GM12878 (cell line): ENCODE measurements around the gene SLC1A2. TPM values are rescaled to one million over a fixed set of nuclear protein-coding genes. Genes with fewer than 3 reads are reported as not detected.

Experiments used
- ATAC-seq: fragments of 200-7000 bp; cut with Tn5 transposase; 3 replicates; pipeline ENCODE4 v1.9.1; 2020; ENCODE audit warnings: mild to moderate bottlenecking, moderate library complexity
- BruUV-seq: library from RNA; stranded (reverse); fragments of 400-500 nt; replicated peaks from 2 replicates; lab custom pipeline; 2021; lab: Mats Ljungman, UMichigan
- CTCF ChIA-PET: fragments of 300-600 bp; sonication (Branson Sonifier 250); formaldehyde crosslinking; extraction: SDS; loops from one replicate; lab custom pipeline; 2021; ENCODE audit warnings: inconsistent platforms; lab: Yijun Ruan, JAX
- POLR2A ChIA-PET: fragments of 350-600 bp; formaldehyde crosslinking; extraction: SDS; loops from one replicate; lab custom pipeline; 2021; ENCODE audit warnings: inconsistent platforms; lab: Charles Lee
- RAD21 ChIA-PET: fragments of 300-600 bp; sonication (Branson Sonifier 250); formaldehyde crosslinking; loops from one replicate; lab custom pipeline; 2023; ENCODE audit warnings: antibody characterized with exemption; ENCODE audit not compliant: unreplicated experiment; lab: Charles Lee
- SMC1A ChIA-PET: fragments of 300-600 bp; sonication (Branson Sonifier 250); formaldehyde crosslinking; loops from one replicate; lab custom pipeline; 2023; ENCODE audit not compliant: unreplicated experiment, uncharacterized antibody; lab: Charles Lee
- DNase-seq: peaks from one replicate; pipeline ENCODE4 v3.0.0-alpha.2; 2011; ENCODE audit warnings: low read depth, low spot score
- FAIRE-seq: peaks from 3 replicates; lab custom pipeline; 2011; peaks lifted over from hg19 to GRCh38; lab: Jason Lieb, UNC
- H2AFZ ChIP-seq: 2 replicates; pipeline ENCODE4 v1.6.0; 2011; ENCODE audit warnings: low read depth, low read length, control low read depth; ENCODE audit not compliant: control insufficient read depth
- H3K27ac ChIP-seq: 2 replicates; pipeline ENCODE4 v1.5.1; 2011; ENCODE audit warnings: control low read depth; ENCODE audit not compliant: control insufficient read depth, insufficient read depth
- H3K27me3 ChIP-seq, 2 experiments: replicated peaks in 1 of 2; 2 replicates each; pipeline versions ENCODE4 v1.6.0 to v1.6.1; 2011; ENCODE audit warnings: low read length in 1 of 2; ENCODE audit not compliant: control insufficient read depth in 2 of 2, insufficient read depth in 2 of 2
- H3K36me3 ChIP-seq, 2 experiments: 2 replicates each; pipeline ENCODE4 v1.5.1; 2011; ENCODE audit warnings: low read length in 1 of 2; ENCODE audit not compliant: control insufficient read depth in 2 of 2, insufficient read depth in 2 of 2
- H3K4me1 ChIP-seq: 2 replicates; pipeline ENCODE4 v1.6.1; 2011; ENCODE audit warnings: mild to moderate bottlenecking, low read length, moderate library complexity, mixed read lengths; ENCODE audit not compliant: control insufficient read depth, insufficient read depth
- H3K4me2 ChIP-seq: 2 replicates; pipeline ENCODE4 v1.6.0; 2011; ENCODE audit warnings: control low read depth; ENCODE audit not compliant: control insufficient read depth, insufficient read depth
- H3K4me3 ChIP-seq: fragments of 200-600 bp; sonication (generic); 2 replicates; pipeline ENCODE4 v1.5.1; 2016
- H3K79me2 ChIP-seq: 2 replicates; pipeline ENCODE4 v1.6.0; 2011; ENCODE audit warnings: low read length; ENCODE audit not compliant: control insufficient read depth, insufficient read depth
- H3K9ac ChIP-seq: 2 replicates; pipeline ENCODE4 v1.8.0; 2011; ENCODE audit warnings: low read length, control low read depth, mixed read lengths; ENCODE audit not compliant: control insufficient read depth, insufficient read depth
- H3K9me3 ChIP-seq: replicated peaks from 3 replicates; pipeline ENCODE4 v1.5.1; 2011; ENCODE audit warnings: mild to moderate bottlenecking, low read length; ENCODE audit not compliant: control insufficient read depth, insufficient read depth
- H4K20me1 ChIP-seq: 2 replicates; pipeline ENCODE4 v1.6.0; 2011; ENCODE audit not compliant: control insufficient read depth, insufficient read depth
- GATAD2B ChIP-seq: fragments of 450-650 bp; conservative IDR thresholded peaks from 2 replicates; pipeline ENCODE4 v1.6.1; 2017; ENCODE audit warnings: low read depth, mild to moderate bottlenecking, moderate library complexity
- IKZF2 ChIP-seq, 2 experiments: fragments of 450-650 bp; IDR thresholded peaks; 2 replicates each; pipeline ENCODE4 v1.6.1; 2017; ENCODE audit warnings: mild to moderate bottlenecking in 2 of 2, moderate library complexity in 2 of 2
- MXI1 ChIP-seq: fragments of 150-350 bp; IDR thresholded peaks from 2 replicates; pipeline ENCODE4 v1.6.1; 2011; ENCODE audit warnings: low read depth, mild to moderate bottlenecking, inconsistent platforms, low read length, improper control_type of control experiment
- NR2C1 ChIP-seq: fragments of 450-650 bp; IDR thresholded peaks from 2 replicates; pipeline ENCODE4 v1.6.1; 2017; ENCODE audit warnings: antibody characterized with exemption, mild to moderate bottlenecking, moderate library complexity
- PAX5 ChIP-seq: IDR thresholded peaks from 2 replicates; pipeline ENCODE4 v1.6.1; 2011; ENCODE audit warnings: low read depth, low read length, borderline replicate concordance
- RFX5 ChIP-seq: IDR thresholded peaks from 2 replicates; pipeline ENCODE4 v1.6.1; 2011; ENCODE audit warnings: low read depth, low read length, improper control_type of control experiment
- WGBS: methylation state at CpG from one replicate; pipeline ENCODE4 v1.1.6; 2016; ENCODE audit warnings: low lambda C conversion rate; ENCODE audit not compliant: insufficient replicate concordance, insufficient coverage; ENCODE audit errors: missing lambda C conversion rate; 5-methylcytosine and 5-hydroxymethylcytosine counted together
- in situ Hi-C: fragments of 300-500 bp; cut with MboI; formaldehyde crosslinking; loops from 9 replicates; pipeline ENCODE4 v1.14.3; 2018; ENCODE audit warnings: mixed read lengths
- intact Hi-C: fragments of 100-400 bp; cut with micrococcal nuclease; formaldehyde crosslinking; loops from one replicate; pipeline ENCODE4 v1.14.2; 2022; ENCODE audit not compliant: unreplicated experiment
- polyA plus RNA-seq, 11 experiments: library from polyadenylated mRNA; depleted of rRNA in 4 of 11; unstranded in 6 of 11; stranded (reverse) in 5 of 11; fragments of >200 nt; fragmentation: Nextera tagmentation in 4 of 11; fragmentation: Illumina TruSeq in 1 of 11; extraction: Ambion mirVana in 4 of 11; extraction: Trizol in 1 of 11; gene quantifications; 1 replicate in 1 of 11; 2 replicates in 10 of 11; pipeline versions ENCODE4 v1.2.1 to v1.2.3, GENCODE V29; 2011 to 2016; ENCODE audit warnings: inconsistent platforms in 2 of 11, missing spikeins in 2 of 11, low read depth in 1 of 11
- total RNA-seq, 4 experiments: library from RNA; depleted of rRNA in 3 of 4; stranded (reverse); fragments of >200 nt in 3 of 4; fragmentation: Illumina TruSeq in 1 of 4; extraction: Trizol in 1 of 4; gene quantifications; 2 replicates each; pipeline versions ENCODE4 v1.2.1 to v1.2.3, GENCODE V29; 2013 to 2021
- TF ChIP-seq, protein P1 (sequence below): fragments of 450-650 bp; IDR thresholded peaks from 2 replicates; pipeline ENCODE4 v1.6.1; 2017; ENCODE audit warnings: mild to moderate bottlenecking, moderate library complexity

The SLC1A2 gene
- total and polyA plus RNA-seq, 10 of the 15 experiments (the other 5 are each of a cell fraction or from before 2014, with no cell fraction given), result 0.01 to 0.84 (median 0.22) TPM; not detected in 1

- FAIRE-seq (no peak), DNase-seq (no peak), ATAC-seq (no peak)
- Histone ChIP-seq H2AFZ (no peak overlapping the region), H3K4me3 (no peak overlapping the region), H3K36me3 (no peaks in the 10 kb centered on the region), H3K9ac (no peak overlapping the region), H4K20me1 (no peaks in the 10 kb centered on the region), H3K79me2 (no peaks in the 10 kb centered on the region), H3K9me3 (peaks cover 3% of the 10 kb centered on the region; the same call in 1 of the 3 replicates), H3K4me2 (no peak overlapping the region), H3K4me1 (peaks cover 8% of the 10 kb centered on the region; the same call in 1 of the 2 replicates), H3K27ac (no peak overlapping the region), H3K27me3 (no peaks in the 10 kb centered on the region)
- ChIA-PET POLR2A (interaction anchor here (1.5 kb wide), 1 partner anchor 12 kb away, joined by 5 read pairs; no protein-coding TSS in a partner anchor), SMC1A (interaction anchor here (1.3 to 2.8 kb wide), 2 partner anchors 24 to 26 kb away, joined by 3 to 10 read pairs; no protein-coding TSS in a partner anchor), RAD21 (no interaction called here), CTCF (interaction anchor here (1.3 to 2.0 kb wide), 2 partner anchors 11 kb away, joined by 4 read pairs; no protein-coding TSS in a partner anchor)
- BruUV-seq, result no TSS peak
- TF ChIP-seq RFX5, result no peak
- TF ChIP-seq GATAD2B, result no peak
- TF ChIP-seq PAX5, result no peak
- no peak for TF ChIP-seq MXI1
- TF ChIP-seq IKZF2 (IDR thresholded peaks at IDR 0.05), result no peak
- TF ChIP-seq NR2C1, result no peak
- TF ChIP-seq, protein P1, sequence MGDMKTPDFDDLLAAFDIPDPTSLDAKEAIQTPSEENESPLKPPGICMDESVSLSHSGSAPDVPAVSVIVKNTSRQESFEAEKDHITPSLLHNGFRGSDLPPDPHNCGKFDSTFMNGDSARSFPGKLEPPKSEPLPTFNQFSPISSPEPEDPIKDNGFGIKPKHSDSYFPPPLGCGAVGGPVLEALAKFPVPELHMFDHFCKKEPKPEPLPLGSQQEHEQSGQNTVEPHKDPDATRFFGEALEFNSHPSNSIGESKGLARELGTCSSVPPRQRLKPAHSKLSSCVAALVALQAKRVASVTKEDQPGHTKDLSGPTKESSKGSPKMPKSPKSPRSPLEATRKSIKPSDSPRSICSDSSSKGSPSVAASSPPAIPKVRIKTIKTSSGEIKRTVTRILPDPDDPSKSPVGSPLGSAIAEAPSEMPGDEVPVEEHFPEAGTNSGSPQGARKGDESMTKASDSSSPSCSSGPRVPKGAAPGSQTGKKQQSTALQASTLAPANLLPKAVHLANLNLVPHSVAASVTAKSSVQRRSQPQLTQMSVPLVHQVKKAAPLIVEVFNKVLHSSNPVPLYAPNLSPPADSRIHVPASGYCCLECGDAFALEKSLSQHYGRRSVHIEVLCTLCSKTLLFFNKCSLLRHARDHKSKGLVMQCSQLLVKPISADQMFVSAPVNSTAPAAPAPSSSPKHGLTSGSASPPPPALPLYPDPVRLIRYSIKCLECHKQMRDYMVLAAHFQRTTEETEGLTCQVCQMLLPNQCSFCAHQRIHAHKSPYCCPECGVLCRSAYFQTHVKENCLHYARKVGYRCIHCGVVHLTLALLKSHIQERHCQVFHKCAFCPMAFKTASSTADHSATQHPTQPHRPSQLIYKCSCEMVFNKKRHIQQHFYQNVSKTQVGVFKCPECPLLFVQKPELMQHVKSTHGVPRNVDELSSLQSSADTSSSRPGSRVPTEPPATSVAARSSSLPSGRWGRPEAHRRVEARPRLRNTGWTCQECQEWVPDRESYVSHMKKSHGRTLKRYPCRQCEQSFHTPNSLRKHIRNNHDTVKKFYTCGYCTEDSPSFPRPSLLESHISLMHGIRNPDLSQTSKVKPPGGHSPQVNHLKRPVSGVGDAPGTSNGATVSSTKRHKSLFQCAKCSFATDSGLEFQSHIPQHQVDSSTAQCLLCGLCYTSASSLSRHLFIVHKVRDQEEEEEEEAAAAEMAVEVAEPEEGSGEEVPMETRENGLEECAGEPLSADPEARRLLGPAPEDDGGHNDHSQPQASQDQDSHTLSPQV, result no peak
- WGBS, result 100% methylated on average over 2 of the region's 2 CpGs
- intact Hi-C loops, result no loop called here
- in situ Hi-C loops, result no loop called here
Observed at GRCh38 chr11:35337914-35338305, 81.4 kb downstream of the SLC1A2 start.
